AG10803 (cell line): ENCODE data around the gene RETN.

Source experiments
- DNase-seq: peaks from one replicate; pipeline ENCODE4 v3.0.0; 2010; ENCODE audit warnings: low read depth
- H3K4me3 ChIP-seq: 2 replicates; pipeline ENCODE4 v1.5.1; 2011; ENCODE audit warnings: mild to moderate bottlenecking, low read length, control low read depth
- CTCF ChIP-seq: conservative IDR thresholded peaks from 2 replicates; pipeline ENCODE4 v1.5.1; 2011; ENCODE audit warnings: mild to moderate bottlenecking, low read length, control low read depth, inconsistent platforms

Gene RETN

GRCh38 chr19:7680606-7681339 lies 11.9 kb downstream of the RETN start, which contains the start of gene TRAPPC5:
Gene TRAPPC5, plus strand, starts transcription at chr19:7680833. Its CDS starts 1,421 bp downstream, at chr19:7682254.
- peak; percentile 67 for DNase-seq
- H3K4me3 ChIP-seq: peak within 1 kb of the TSS; percentile 93
- peak; percentile 39; the same call in 1 of the 2 replicates for TF ChIP-seq CTCF

- peak; percentile 66 for TF ChIP-seq CTCF
- H3K4me3 ChIP-seq: peak overlapping the region; percentile 93
- DNase-seq: peak; percentile 71
Observed at GRCh38 chr19:7681340-7682174, 12.7 kb downstream of the RETN start.

- H3K4me3 ChIP-seq: peak overlapping the region; percentile 93
- TF ChIP-seq CTCF: no peak
- DNase-seq: no peak
Observed at GRCh38 chr19:7682175-7682855, 13.5 kb downstream of the RETN start.

GRCh38 chr19:7685546-7686445 lies 16.9 kb downstream of the RETN start:
- no peak overlapping the region for H3K4me3 ChIP-seq
- no peak for DNase-seq
- TF ChIP-seq CTCF: no peak

- H3K4me3 ChIP-seq: no peak overlapping the region
- TF ChIP-seq CTCF: no peak
- DNase-seq: no peak
Observed at GRCh38 chr19:7687177-7687576, 18.3 kb downstream of the RETN start.

GRCh38 chr19:7689165-7689564 lies 20.3 kb downstream of the RETN start:
- no peak overlapping the region for H3K4me3 ChIP-seq
- no peak for DNase-seq
- no peak for TF ChIP-seq CTCF
